Activated CD8-positive, alpha-beta T cell treated with anti-CD3 and anti-CD28 coated beads for 36 hours (primary cell): Measurements from ENCODE around the gene TTC23L. TPM values are rescaled to one million over a fixed set of nuclear protein-coding genes. Genes with fewer than 3 reads are reported as not detected.

Experiments used
- ATAC-seq: fragments of 200-7000 bp; cut with Tn5 transposase; one replicate; pipeline ENCODE4 v1.10.0; 2021; ENCODE audit warnings: mild to moderate bottlenecking, moderate library complexity
- CTCF ChIA-PET: fragments of 350-600 bp; sonication (Branson Sonifier 250); formaldehyde crosslinking; loops from one replicate; lab custom pipeline; 2021; ENCODE audit warnings: antibody characterized with exemption; lab: Charles Lee
- POLR2A ChIA-PET: fragments of 350-600 bp; sonication (Branson Sonifier 250); formaldehyde crosslinking; loops from one replicate; lab custom pipeline; 2021; ENCODE audit warnings: antibody characterized with exemption; lab: Charles Lee
- DNase-seq: peaks from one replicate; pipeline ENCODE4 v3.0.0-alpha.2; 2020
- H3K27ac Mint-ChIP-seq: one replicate; pipeline ENCODE4 v1.8.0; 2021; ENCODE audit warnings: mild to moderate bottlenecking, mixed read lengths
- H3K27me3 Mint-ChIP-seq: one replicate; pipeline ENCODE4 v1.8.0; 2021; ENCODE audit warnings: mixed read lengths
- H3K36me3 Mint-ChIP-seq: one replicate; pipeline ENCODE4 v1.8.0; 2021; ENCODE audit warnings: low read depth, mixed read lengths
- H3K4me1 Mint-ChIP-seq: one replicate; pipeline ENCODE4 v1.8.0; 2021; ENCODE audit warnings: low read depth, mixed read lengths
- H3K4me3 Mint-ChIP-seq: one replicate; pipeline ENCODE4 v1.8.0; 2021; ENCODE audit warnings: mild to moderate bottlenecking, moderate library complexity, mixed read lengths
- H3K9me3 Mint-ChIP-seq: one replicate; pipeline ENCODE4 v1.8.0; 2021; ENCODE audit warnings: mixed read lengths
- intact Hi-C: fragments of 100-400 bp; cut with micrococcal nuclease; formaldehyde crosslinking; loops from one replicate; pipeline ENCODE4 v1.10.0; 2022
- total RNA-seq, 2 experiments: library from RNA; stranded (reverse); gene quantifications; one replicate each; pipeline ENCODE4 v1.2.3, GENCODE V29; 2021
- TF ChIP-seq, protein P1 (sequence below): fragments of 200-600 bp; IDR thresholded peaks from one replicate; pipeline ENCODE4 v1.8.0; 2022; ENCODE audit warnings: antibody characterized with exemption, mild to moderate bottlenecking

Gene TTC23L
- total RNA-seq, 2 experiments from 2014 or later: 0.22 to 0.41 TPM

DNA sequence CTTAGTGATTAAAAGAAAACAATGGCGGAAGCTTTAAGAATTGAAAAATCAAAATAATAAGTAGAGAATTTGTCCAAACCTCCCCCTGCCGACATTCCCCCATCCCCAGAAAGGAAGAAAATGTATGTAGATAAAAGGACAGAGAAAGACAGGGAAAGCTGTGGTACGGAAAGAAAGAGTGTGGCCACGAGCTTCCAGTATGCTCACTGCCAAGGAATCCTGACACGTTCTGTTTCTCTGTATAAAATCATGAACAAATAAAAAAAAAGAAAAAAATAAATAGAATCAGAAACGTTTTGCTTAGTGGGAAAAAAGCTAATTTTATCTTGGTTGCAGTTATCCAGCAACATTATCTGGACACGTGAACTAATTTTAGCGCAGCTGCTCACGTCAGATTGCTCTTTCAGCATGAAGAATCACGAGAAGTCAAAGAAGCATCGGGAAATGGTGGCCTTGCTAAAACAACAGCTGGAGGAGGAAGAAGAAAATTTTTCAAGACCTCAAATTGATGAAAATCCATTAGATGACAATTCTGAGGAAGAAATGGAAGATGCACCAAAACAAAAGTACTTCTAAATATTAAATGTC lies 105.6 kb downstream of the TTC23L start:
- DNase-seq (no peak), ATAC-seq (no peak)
- Mint-ChIP-seq H3K9me3 (no peaks in the 10 kb centered on the region), H3K36me3 (peaks cover 47% of the 10 kb centered on the region), H3K27ac (no peak overlapping the region), H3K27me3 (no peaks in the 10 kb centered on the region), H3K4me3 (no peak overlapping the region), H3K4me1 (no peaks in the 10 kb centered on the region)
- CTCF ChIA-PET: interaction anchor here (0.9 to 1.7 kb wide), 3 partner anchors 12 to 59 kb away, joined by 3 to 5 read pairs (median 3); no protein-coding TSS in a partner anchor
- intact Hi-C loops: no loop called here
- TF ChIP-seq, protein P1, sequence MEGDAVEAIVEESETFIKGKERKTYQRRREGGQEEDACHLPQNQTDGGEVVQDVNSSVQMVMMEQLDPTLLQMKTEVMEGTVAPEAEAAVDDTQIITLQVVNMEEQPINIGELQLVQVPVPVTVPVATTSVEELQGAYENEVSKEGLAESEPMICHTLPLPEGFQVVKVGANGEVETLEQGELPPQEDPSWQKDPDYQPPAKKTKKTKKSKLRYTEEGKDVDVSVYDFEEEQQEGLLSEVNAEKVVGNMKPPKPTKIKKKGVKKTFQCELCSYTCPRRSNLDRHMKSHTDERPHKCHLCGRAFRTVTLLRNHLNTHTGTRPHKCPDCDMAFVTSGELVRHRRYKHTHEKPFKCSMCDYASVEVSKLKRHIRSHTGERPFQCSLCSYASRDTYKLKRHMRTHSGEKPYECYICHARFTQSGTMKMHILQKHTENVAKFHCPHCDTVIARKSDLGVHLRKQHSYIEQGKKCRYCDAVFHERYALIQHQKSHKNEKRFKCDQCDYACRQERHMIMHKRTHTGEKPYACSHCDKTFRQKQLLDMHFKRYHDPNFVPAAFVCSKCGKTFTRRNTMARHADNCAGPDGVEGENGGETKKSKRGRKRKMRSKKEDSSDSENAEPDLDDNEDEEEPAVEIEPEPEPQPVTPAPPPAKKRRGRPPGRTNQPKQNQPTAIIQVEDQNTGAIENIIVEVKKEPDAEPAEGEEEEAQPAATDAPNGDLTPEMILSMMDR: no peak
- POLR2A ChIA-PET: interaction anchor here (0.8 to 2.9 kb wide), 2 partner anchors 15 to 30 kb away, joined by 3 to 11 read pairs; partner anchors contain the start of gene DNAJC21

Other genes with a start within 250 kb of the TTC23L start
- 1 to 10 TPM; 1.1 to 2.3 TPM for gene RAI14, start 182.8 kb upstream of the TTC23L start, total RNA-seq
- 10 to 100 TPM; 37.9 to 39.2 TPM for gene RAD1, start 76.3 kb downstream of the TTC23L start, total RNA-seq
- 10 to 100 TPM; 77.3 to 78.8 TPM for gene BRIX1, start 76.5 kb downstream of the TTC23L start, total RNA-seq
- gene DNAJC21, start 90.4 kb downstream of the TTC23L start, total RNA-seq: 10 to 100 TPM; 48.3 to 51.8 TPM
- not detected for gene AGXT2, start 208.8 kb downstream of the TTC23L start, total RNA-seq